Measurements from ENCODE around the gene DHX40.
A peak's percentile ranks its signal among the peaks of the same experiment; 100 is the strongest.
"Not testable (repeated sequence)": the region's sequence is repeated elsewhere in the genome, so short reads cannot be mapped to it uniquely, and the experiment has no call there.

Gene DHX40

DNA sequence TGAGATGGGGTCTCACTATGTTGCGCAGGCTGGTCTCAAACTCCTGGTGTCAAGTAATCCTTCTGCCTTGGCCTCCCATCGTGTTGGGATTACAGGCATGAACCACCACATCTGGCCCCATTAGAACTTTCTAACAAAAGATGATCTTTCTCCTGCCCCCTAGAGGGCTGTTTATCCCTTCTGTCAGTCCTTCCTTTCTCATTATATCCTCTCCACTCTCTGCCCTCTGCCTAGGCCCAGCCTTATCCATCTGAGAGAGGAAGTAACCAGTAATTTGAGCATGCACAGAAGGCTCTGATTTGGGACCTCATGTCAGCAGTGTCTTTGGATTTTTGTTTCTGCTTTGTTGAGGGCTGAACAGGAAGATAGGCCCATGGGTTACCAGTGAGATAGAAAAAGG, 4.4 kb upstream of the DHX40 start:
- no peak for DNase-seq (ENCODE audit: low read depth)

DNA sequence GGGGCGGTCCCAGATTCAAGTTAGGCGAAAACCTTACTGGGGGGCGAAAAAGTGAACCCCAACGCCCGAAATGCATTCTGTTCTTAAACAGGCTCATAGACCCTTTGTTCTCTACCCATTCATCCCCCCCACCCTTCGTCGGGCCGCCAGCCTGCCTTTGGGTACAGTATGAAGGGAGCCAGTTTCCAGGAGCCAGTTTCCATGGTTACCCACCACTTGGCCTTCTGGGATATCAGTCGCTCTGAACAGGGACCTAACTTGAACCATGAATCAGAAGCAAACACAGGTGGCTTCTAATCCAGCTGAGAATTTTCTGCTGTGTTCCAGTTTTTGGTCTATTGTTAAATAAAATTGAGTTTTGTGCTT, 532 bp downstream of the DHX40 start:
- DNase-seq (ENCODE audit: low read depth): no peak

DNA sequence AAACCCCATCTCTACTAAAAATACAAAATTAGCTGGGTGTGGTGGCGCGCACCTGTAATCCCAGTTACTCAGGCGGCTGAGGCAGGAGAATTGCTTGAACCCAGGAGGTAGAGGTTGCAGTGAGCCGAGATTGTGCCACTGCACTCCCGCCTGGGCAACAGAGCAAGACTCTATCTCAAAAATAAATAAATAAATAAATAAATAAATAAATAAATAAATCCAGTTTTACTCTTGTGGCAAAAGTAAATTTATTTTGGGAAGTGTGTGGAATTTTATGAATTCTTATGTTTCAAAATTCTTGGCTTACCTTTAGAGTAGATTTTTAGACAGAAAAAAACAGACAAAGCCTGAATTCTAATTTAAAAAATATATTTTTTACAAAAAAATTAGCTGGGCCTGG, 3.7 kb downstream of the DHX40 start:
- DNase-seq (ENCODE audit: low read depth): not testable (repeated sequence)

DNA sequence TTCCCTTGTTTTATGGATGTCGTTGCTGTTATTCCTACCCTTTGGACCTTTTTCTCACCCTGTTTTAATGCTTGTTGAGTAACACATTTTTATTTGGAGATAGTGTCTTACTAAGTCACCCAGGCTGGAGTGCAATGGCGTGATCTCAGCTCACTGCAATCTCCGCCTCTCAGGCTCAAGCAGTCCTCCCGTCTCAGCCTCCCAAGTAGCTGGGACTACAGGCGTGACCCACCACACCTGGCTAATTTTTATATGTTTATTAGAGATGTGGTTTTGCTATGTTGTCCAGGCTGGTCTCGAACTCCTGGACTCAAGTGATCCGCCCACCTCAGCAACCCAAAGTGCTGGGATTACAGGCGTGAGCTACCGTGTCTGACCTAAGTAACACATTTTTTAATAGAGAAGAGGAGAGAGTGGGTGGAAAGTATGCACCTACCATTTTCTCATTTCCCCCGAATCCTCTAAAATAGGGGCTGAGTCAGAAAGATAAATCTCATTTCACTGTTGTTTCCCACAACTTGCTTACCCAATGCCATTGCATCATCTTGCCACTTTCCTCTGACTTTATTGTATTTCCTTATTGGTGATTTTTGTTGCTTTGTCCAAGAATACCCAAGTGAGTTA, 7.0 kb downstream of the DHX40 start:
- no peak for DNase-seq (ENCODE audit: low read depth)

DNA sequence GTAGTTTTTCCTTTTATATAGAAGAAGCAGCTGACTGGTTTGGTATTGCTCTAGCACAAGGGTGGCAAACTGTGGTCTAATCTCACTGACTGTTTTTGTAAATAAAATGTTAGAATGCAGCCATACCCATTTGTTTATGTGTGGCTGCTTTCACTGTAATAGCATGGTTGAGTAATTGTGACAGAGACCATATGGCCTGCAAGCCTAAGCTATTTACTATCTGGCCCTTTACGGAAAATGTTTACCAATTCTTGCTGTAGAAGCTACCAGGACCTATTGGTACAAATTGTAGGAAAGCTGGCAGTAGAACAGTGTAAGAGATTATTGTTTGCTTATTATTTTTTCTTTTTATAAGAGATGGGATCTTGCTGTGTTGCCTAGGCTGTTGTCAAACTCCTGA, 18.8 kb downstream of the DHX40 start:
- not testable (repeated sequence) for DNase-seq (ENCODE audit: low read depth)

DNA sequence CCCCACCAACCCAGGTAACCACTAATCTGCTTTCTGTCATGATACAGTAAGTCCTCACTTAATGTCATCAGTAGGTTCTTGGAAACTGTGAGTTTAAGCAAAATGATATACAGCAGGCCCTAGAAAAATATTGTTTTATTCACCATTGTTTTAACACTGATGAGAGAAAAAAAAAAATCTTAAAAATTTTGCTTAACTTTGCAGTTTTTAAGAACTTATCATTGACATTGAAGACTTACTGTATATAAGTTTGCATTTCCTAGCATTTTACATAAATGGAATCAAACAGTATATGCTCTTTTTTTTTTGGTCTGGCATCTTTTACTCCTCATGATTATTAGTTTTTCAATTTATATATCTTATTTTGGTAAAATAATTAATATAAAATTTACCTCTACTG, 34.8 kb downstream of the DHX40 start:
- DNase-seq (ENCODE audit: low read depth): no peak

DNA sequence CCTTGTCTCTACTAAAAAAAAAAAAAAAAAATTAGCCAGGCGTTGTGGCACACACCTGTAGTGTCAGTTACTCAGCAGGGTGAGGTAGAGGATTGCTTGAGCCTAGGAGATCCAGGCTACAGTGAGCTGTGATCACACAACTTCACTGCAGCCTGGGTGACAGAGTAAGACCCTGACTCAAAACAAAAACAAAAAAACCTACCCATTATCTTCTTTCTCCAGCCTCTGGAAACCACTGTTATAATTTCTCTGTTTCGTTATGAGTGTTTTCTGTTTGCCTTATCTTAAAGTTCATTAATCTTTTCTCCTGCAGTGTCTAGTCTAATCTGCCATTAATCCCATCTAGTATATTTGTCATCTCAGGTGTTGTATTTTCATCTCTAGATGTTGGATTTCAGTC, 35.7 kb downstream of the DHX40 start:
- DNase-seq (ENCODE audit: low read depth): no peak

DNA sequence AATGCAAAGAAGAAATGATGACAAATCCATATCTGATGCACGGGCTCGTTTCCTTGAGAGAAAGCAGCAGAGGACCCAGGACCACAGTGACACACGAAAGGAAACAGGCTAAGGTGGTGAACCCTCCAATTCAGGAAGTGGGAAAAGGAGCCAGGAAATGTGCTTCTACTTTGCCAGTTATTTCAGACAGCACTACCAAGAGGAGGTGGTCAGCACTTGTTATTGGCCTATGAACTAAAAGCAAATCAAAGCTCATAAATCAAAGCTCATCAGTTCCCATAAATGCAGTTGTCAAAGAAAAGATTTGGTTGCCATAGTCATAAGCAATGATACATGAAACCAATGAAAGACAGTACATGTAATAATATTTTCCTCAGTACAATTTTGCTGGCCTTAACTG, 41.7 kb downstream of the DHX40 start:
- DNase-seq (ENCODE audit: low read depth): no peak

DNA sequence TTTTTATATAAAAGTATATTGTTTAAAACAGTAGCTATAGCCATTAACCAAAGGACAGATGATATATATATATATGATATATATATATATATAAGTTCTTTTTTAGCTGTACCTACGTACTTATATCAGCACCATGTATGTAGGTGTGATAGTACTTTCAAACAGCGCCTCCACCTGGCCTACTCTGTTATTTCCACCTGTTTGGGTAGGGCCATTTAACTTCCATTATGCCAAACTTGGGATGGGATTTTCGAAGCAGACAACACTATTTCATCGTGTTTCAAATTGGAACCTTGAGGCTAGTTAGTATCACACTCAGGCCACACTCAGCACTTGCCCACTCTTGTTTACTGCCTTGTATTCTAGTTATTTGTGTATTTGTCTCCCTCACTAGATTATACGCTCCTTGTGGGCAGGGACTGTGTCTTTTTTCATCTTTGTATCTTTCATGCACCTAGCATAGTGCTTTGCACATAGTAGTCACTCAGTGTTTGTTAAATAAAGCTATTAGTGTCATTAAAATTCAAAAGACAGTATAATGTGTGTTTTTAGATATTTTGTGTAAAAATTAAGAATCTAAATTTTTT, 42.5 kb downstream of the DHX40 start:
- no peak for DNase-seq (ENCODE audit: low read depth)

DNA sequence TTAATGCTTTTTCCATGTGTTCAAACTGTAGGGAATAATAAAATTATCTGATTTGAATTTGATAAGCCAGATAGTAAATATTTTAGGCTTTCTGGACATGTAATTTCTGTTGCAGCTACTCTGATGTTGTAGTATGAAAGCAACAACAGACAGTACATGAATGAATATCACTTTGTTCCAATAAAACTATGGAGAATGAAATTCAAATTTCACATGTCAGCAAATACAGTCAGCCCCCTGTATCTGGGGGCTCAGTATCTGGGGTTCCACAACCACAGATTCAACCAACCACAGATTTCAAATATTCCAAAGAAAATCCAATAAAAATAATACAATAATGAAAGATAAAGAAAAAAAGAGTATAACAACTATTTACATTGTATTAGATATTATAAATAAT, 46.1 kb downstream of the DHX40 start:
- DNase-seq (ENCODE audit: low read depth): no peak

DNA sequence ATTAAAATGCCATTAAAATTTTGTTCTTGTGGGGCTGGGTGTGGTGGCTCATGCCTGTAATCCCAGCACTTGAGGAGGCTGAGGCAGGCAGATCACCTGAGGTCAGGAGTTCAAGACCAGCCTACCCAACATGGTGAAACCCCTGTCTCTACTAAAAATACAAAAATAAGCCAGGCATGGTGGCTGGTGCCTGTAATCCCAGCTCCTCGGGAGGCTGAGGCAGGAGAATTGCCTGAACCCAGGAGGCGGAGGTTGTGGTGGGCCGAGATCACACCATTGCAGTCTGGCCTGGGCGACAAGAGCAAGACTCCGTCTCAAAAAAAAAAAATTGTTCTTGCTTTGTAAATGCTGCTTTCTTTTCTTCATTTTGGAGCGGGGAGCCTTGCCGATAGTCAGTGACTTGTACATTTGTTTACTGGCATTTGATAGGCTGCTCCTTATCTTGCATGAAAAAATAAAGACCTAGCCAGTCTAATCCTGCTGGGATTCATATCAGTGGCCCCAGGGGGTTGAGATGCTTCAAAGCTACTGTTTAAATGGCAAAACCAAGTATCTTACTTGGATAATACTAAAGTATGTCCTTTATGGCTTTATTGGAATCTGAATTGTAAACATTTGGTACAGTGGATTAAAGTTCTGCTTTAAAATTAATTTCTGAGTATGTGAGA, 51.0 kb downstream of the DHX40 start:
- no peak for DNase-seq (ENCODE audit: low read depth)

DNA sequence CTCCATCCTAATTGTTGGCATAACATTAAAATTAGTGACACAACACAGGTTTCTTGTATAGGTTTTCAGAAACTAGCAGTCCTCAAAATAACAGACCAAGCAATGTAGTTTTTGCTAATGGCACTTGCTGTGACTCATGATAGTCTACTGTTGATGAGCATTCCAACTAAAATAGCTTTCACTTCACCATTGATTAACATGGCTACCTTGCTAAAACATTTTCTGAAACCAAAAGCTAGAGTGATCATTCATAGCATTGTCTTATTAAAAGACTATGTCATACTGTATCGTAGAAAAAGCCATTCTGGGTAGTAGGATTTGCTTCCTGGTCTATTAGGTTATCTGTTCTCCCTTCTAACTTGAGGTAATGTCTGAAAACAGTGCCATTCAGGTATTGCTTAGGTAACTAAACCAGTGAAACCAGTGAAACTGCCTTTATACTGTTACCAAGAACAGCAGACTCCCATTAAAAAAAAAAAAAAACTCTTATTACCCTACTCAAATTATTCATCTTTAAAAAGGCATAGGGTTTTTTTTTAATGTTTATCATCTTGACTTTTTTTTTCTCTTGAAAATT, 51.8 kb downstream of the DHX40 start:
- DNase-seq (ENCODE audit: low read depth): no peak

DNA sequence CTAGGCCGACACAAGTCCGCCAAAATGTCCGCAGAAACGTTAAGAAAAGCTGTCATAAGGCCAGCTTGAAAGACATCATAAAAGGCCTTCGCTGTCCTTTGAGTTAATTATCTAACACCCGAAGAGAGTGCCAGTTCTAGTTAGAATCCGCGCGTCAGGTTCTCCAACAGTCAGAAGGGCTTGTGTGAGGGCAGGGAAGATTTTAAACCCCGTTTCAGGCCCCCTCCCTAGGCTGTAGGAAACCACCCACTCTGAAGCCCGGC, 53.6 kb downstream of the DHX40 start:
- no peak for DNase-seq (ENCODE audit: low read depth)

DNA sequence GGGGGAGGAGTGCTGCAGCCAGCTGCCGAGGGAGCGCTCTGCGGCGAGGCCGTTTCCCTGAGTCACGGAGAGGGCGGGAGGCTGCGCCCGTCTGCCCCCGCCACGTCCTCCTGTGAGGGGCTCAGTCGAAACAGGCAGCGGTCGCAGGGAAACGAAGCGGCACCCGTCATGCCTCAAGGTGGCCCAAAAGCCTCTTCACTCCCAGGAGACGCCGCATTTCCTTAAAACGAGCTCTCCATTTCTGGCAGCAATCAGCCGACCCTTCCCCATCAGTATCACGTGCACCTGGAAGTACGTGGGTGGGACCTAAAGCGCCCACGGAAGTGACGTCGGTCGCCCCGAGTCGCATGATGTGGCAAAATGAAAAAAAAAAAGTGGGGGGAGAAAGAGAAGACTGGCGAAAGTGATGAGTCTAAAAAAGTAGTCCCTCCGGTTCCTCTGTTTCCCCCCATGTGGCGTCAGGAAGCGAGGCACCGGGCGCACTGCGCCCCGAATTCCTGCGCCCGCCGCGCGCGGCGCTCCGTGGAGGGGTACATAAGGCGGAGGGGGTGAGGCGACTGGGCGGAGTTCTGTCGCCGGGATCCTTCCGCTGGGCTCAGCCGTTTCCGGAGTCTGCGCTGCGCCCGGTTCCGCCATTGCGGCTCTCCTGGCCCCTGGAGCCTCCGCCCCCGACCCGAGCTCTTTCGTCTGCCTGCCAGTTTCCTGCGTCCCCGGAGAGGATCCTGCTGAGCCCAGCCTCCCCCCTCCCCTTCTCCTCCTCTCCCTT, 54.1 kb downstream of the DHX40 start, which contains the start of gene CLTC:
TSS of gene CLTC (plus strand) at position 598 of the 766 bp plus-strand sequence. CDS start 237 bp downstream, outside the sequence.
- peak; percentile 92 for DNase-seq (ENCODE audit: low read depth)

DNA sequence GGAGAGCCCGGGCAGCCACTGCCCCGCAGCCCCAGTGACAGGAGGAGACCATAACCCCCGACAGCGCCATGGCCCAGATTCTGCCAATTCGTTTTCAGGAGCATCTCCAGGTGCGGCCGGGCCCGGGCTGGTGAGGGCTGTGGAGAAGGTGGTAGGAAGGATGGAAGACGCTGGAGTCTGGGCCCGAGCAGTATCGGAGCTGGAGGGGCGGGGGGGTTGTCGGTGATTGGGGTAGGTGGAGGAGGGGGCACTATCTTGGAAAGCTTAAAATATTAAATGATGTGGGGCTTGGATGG, 54.6 kb downstream of the DHX40 start:
- DNase-seq (ENCODE audit: low read depth): no peak

DNA sequence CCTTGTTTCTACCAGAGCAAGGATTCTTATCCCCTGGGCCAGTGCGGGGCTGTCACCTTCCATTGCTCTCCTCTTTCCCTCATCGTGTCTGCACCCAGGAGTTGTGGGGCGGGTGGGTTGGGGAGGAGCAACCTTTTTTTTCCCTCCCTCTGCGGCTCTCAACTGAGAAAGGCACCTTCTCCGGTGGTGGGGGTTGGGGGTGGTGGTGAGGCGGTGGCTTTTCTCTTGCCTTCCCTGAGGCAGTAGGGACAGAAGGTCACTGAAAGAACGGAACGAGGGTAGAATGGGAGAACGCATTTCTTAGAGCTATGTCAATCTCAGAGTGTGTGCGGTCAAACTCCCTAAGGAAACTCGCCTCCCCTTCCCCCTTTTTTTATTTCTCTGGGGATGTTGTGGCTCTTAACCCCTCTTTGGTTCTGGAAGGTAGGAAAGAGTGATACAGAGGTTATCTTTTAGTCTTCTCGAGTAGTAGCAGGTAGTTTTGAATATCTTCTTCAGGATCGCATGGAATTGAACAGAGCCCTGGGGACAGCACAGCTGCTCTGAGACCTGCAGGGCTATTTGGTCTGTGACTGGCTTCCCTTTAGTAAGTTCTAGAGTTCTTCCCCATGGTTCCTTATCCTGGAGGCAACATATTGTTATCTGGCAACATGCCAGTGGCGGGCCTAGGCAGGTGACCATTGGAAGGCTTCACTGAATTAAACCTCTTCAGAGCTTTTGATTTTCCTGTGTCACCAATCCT, 55.3 kb downstream of the DHX40 start:
- peak; percentile 58 for DNase-seq (ENCODE audit: low read depth)

DNA sequence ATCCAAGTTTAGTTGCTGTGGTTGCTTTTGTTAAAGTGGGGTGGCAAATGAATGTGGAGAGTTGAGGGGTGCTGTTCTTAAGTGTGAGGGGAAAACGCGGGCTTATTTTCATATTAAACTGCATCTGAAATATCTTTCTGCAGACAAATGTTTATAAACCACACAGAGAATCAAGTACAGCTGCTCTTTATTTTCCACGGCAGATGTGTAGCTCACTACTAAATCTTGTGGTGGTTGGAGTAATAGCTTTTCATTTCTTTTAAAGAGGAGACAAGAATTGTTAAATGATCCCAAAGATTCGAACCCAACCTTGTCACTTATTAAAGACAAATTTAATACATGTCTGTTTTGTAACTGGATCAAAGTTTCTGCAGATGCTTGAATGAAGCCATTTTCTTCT, 56.4 kb downstream of the DHX40 start:
- DNase-seq (ENCODE audit: low read depth): no peak

DNA sequence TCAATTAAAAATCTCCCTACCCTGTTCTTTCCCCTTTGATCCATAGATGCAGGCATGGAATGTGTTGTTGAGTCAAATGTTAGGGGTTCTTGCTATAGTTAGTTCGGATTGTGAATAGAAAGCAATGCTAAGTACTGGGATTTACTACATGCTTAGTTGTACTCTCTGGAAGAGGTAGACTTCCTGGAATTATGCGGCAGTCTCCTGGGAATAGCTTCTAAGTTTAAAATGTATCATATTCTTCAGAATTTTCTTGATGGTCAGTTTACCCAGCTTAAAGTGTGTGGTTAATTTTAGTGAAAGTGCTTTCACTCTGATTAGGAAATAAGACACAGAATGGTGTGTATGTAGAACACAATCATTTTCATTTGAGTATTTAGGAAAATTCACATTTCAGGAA, 57.7 kb downstream of the DHX40 start:
- no peak for DNase-seq (ENCODE audit: low read depth)

DNA sequence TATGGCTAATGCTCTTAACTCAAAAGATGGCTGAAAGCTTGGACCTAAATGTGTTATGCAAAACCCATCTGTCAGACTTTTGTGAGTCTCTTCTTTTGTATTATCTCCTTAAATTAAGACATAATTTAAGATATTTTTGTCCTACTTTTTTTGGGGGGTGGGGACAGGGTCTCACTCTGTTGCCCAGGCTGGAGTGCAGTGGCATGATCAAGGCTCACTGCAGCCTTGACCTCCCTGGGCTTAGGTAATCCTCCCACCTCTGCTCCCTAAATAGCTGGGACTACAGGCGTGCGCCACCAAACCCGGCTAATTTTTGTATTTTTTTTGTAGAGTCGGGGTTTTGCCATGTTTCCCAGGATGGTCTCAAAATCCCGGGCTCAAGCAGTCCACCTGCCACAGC, 61.3 kb downstream of the DHX40 start:
- DNase-seq (ENCODE audit: low read depth): no peak

DNA sequence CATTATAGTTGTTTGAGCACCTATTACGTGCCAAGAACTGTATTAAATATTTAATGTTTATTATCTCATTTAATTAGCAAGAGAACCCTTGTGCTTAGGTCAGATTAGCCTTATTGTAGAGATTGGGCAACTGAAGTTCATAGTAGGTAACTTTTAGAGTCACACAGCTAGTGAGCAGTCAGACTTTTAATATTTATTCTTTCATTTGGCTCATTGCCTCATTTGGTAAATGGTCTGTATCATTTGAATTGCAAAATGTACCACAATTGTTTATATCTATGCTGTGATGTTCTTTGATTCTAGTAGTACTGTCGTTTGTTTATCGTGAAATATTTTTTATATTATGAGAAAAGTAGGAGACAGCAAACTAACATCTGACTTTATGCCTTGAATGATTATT, 61.9 kb downstream of the DHX40 start:
- DNase-seq (ENCODE audit: low read depth): no peak

DNA sequence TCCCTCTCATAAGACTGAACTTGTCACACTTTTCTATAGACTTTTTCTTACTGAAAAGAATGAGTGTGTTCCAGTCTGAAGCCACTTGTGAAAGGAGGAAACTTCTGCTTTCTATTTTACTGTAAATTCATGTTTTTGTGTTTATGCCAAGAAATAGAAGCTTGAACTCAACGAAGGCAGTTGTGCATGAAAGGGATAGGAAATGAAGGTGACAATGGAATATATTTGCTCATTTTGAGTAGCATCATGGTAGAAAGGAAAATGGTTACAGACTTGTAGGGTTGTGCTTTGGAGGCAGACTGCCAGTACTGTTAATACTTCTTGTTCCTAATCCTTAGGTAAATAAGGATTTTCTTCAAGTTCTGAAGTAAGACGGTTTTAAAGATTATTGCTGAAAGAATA, 62.4 kb downstream of the DHX40 start:
- no peak for DNase-seq (ENCODE audit: low read depth)

DNA sequence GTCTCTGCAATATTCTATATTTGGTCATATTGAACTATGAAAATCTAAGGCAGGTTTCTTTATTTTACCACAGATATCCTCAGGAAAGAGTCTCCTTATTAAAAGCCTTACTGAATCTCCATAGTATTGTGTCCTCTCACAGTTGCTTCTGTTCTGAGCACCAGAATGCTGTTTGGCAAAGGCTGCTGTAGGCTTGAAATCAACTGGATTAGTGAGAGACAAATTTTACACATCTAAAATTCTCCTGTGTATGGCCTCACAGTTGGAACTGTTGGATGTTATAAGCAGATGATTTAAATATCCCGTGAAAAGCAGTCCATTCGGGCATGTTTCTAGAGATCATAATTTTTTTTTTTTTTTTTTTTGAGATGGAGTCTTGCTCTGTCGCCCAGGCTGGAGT, 63.8 kb downstream of the DHX40 start:
- DNase-seq (ENCODE audit: low read depth): no peak

DNA sequence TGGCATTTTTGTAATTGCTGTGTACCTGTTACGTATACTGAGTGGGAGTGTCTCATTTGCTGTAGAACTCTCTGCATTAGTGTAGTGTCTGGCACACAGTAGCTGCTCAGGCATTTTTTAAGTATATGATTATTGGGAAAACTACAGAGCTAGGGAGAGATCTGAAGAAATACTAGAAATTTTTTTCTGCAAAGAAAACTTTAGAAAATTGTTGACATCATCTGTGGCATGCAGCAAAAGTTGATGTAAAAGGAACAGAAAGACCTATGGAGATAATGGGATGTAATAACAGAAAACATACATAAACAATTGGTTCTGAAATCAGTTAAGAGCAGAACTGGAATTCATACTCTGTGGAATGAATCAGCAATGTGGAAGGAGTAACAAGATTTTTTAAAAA, 65.9 kb downstream of the DHX40 start:
- no peak for DNase-seq (ENCODE audit: low read depth)

Data from CMK (cell line).